ENCODE results near the gene SV2C.

DNA sequence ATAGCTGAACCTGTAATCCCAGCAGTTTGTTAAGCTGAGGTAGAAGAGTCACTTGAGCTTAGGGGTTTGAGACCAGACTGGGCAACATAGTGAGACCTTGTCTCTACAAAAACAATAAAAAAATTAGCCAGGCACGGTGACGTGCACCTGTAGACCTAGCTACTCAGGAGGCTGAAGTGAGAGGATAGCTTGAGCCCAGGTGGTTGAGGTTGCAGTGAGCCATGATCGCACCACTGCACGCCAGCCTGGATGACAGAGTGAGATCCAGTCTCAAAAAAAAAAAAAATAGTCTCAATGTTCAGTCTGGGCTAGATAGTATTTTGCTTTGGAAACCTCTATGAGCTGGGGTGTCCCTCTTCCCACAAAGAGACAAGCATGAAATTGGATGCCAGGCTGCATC lies 268.0 kb downstream of the SV2C start:
- TF ChIP-seq, protein P1, sequence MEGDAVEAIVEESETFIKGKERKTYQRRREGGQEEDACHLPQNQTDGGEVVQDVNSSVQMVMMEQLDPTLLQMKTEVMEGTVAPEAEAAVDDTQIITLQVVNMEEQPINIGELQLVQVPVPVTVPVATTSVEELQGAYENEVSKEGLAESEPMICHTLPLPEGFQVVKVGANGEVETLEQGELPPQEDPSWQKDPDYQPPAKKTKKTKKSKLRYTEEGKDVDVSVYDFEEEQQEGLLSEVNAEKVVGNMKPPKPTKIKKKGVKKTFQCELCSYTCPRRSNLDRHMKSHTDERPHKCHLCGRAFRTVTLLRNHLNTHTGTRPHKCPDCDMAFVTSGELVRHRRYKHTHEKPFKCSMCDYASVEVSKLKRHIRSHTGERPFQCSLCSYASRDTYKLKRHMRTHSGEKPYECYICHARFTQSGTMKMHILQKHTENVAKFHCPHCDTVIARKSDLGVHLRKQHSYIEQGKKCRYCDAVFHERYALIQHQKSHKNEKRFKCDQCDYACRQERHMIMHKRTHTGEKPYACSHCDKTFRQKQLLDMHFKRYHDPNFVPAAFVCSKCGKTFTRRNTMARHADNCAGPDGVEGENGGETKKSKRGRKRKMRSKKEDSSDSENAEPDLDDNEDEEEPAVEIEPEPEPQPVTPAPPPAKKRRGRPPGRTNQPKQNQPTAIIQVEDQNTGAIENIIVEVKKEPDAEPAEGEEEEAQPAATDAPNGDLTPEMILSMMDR (IDR thresholded peaks at IDR 0.05; ENCODE audit: low read depth, low read length, missing input control): no peak
- TF ChIP-seq JUND (IDR thresholded peaks at IDR 0.05) (no peak), YY1 (IDR thresholded peaks at IDR 0.05) (no peak), GABPA (IDR thresholded peaks at IDR 0.05 in 1 of 2, conservative IDR thresholded peaks at IDR 0.05 in 1 of 2) (no peak), RAD21 (IDR thresholded peaks at IDR 0.05) (no peak), TAF1 (conservative IDR thresholded peaks at IDR 0.05) (no peak), MAX (IDR thresholded peaks at IDR 0.05) (no peak), SP1 (IDR thresholded peaks at IDR 0.05) (no peak), ATF3 (IDR thresholded peaks at IDR 0.05) (no peak)
- TF ChIP-seq, protein P2, sequence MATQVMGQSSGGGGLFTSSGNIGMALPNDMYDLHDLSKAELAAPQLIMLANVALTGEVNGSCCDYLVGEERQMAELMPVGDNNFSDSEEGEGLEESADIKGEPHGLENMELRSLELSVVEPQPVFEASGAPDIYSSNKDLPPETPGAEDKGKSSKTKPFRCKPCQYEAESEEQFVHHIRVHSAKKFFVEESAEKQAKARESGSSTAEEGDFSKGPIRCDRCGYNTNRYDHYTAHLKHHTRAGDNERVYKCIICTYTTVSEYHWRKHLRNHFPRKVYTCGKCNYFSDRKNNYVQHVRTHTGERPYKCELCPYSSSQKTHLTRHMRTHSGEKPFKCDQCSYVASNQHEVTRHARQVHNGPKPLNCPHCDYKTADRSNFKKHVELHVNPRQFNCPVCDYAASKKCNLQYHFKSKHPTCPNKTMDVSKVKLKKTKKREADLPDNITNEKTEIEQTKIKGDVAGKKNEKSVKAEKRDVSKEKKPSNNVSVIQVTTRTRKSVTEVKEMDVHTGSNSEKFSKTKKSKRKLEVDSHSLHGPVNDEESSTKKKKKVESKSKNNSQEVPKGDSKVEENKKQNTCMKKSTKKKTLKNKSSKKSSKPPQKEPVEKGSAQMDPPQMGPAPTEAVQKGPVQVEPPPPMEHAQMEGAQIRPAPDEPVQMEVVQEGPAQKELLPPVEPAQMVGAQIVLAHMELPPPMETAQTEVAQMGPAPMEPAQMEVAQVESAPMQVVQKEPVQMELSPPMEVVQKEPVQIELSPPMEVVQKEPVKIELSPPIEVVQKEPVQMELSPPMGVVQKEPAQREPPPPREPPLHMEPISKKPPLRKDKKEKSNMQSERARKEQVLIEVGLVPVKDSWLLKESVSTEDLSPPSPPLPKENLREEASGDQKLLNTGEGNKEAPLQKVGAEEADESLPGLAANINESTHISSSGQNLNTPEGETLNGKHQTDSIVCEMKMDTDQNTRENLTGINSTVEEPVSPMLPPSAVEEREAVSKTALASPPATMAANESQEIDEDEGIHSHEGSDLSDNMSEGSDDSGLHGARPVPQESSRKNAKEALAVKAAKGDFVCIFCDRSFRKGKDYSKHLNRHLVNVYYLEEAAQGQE (IDR thresholded peaks at IDR 0.05): no peak
- TF ChIP-seq, protein P3, sequence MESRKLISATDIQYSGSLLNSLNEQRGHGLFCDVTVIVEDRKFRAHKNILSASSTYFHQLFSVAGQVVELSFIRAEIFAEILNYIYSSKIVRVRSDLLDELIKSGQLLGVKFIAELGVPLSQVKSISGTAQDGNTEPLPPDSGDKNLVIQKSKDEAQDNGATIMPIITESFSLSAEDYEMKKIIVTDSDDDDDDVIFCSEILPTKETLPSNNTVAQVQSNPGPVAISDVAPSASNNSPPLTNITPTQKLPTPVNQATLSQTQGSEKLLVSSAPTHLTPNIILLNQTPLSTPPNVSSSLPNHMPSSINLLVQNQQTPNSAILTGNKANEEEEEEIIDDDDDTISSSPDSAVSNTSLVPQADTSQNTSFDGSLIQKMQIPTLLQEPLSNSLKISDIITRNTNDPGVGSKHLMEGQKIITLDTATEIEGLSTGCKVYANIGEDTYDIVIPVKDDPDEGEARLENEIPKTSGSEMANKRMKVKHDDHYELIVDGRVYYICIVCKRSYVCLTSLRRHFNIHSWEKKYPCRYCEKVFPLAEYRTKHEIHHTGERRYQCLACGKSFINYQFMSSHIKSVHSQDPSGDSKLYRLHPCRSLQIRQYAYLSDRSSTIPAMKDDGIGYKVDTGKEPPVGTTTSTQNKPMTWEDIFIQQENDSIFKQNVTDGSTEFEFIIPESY (IDR thresholded peaks at IDR 0.05): no peak

Measured in liver (tissue), 3 donors.